Mesenchymal stem cell (in vitro differentiated cells and primary cell): ENCODE results near the gene EFEMP2.

Experiments
- DNase-seq: peaks from one replicate; pipeline ENCODE4 v3.0.0-alpha.2; 2013
- H2AFZ ChIP-seq: one replicate; pipeline ENCODE4 v1.6.1; 2013; ENCODE audit warnings: low read depth, mild to moderate bottlenecking, control low read depth, inconsistent platforms, low read length, moderate library complexity
- H2AK5ac ChIP-seq: 2 replicates; pipeline ENCODE4 v1.6.1; 2013; ENCODE audit warnings: low read length, moderate library complexity, mild to moderate bottlenecking, inconsistent platforms; ENCODE audit not compliant: severe bottlenecking
- H2BK120ac ChIP-seq: one replicate; pipeline ENCODE4 v1.6.1; 2013; ENCODE audit warnings: low read depth, mild to moderate bottlenecking, inconsistent platforms, low read length, moderate library complexity
- H2BK12ac ChIP-seq, 2 experiments: one replicate each; pipeline ENCODE4 v1.6.1; 2013; ENCODE audit warnings: inconsistent platforms in 2 of 2, low read length in 2 of 2, mild to moderate bottlenecking in 2 of 2, moderate library complexity in 2 of 2, control low read depth in 1 of 2
- H2BK15ac ChIP-seq: one replicate; pipeline ENCODE4 v1.6.1; 2013; ENCODE audit warnings: mild to moderate bottlenecking, low read depth, inconsistent platforms; ENCODE audit not compliant: poor library complexity, severe bottlenecking
- H2BK5ac ChIP-seq: 2 replicates; pipeline ENCODE4 v1.6.1; 2013; ENCODE audit warnings: low read depth, mild to moderate bottlenecking, low read length, control low read depth, inconsistent platforms; ENCODE audit not compliant: poor library complexity, severe bottlenecking
- H3K14ac ChIP-seq, 2 experiments: one replicate each; pipeline ENCODE4 v1.6.1; 2013; ENCODE audit warnings: inconsistent platforms in 2 of 2, low read length in 2 of 2, control low read depth in 1 of 2, mild to moderate bottlenecking in 1 of 2, moderate library complexity in 1 of 2
- H3K18ac ChIP-seq, 2 experiments: one replicate each; pipeline ENCODE4 v1.6.1; 2013; ENCODE audit warnings: inconsistent platforms in 2 of 2, low read length in 2 of 2, control low read depth in 1 of 2, low read depth in 1 of 2, mild to moderate bottlenecking in 1 of 2
- H3K23ac ChIP-seq, 2 experiments: one replicate each; pipeline ENCODE4 v1.6.1; 2013; ENCODE audit warnings: inconsistent platforms in 2 of 2, low read length in 2 of 2, mild to moderate bottlenecking in 2 of 2, moderate library complexity in 2 of 2, control low read depth in 1 of 2
- H3K27ac ChIP-seq: 2 replicates; pipeline ENCODE4 v1.5.1; 2013; ENCODE audit warnings: mild to moderate bottlenecking, moderate library complexity, low read length, control low read depth, inconsistent platforms; ENCODE audit not compliant: poor library complexity, severe bottlenecking
- H3K27me3 ChIP-seq, 2 experiments: 2 replicates each; pipeline versions ENCODE4 v1.6.1 to v1.7.0; 2013; ENCODE audit warnings: low read length in 2 of 2, mild to moderate bottlenecking in 2 of 2, moderate library complexity in 2 of 2, control low read depth in 1 of 2, inconsistent platforms in 1 of 2; ENCODE audit not compliant: control insufficient read depth in 1 of 2, insufficient read depth in 1 of 2
- H3K36me3 ChIP-seq, 2 experiments: 2 replicates each; pipeline versions ENCODE4 v1.6.1 to v1.7.0; 2013; ENCODE audit warnings: low read length in 2 of 2, control low read depth in 1 of 2, inconsistent platforms in 1 of 2, low read depth in 1 of 2, mild to moderate bottlenecking in 1 of 2; ENCODE audit not compliant: insufficient read depth in 2 of 2, control insufficient read depth in 1 of 2
- H3K4ac ChIP-seq, 2 experiments: one replicate each; pipeline ENCODE4 v1.6.1; 2013; ENCODE audit warnings: inconsistent platforms in 2 of 2, low read length in 2 of 2, mild to moderate bottlenecking in 2 of 2, moderate library complexity in 2 of 2, control low read depth in 1 of 2, low read depth in 1 of 2
- H3K4me1 ChIP-seq: 2 replicates; pipeline ENCODE4 v1.6.1; 2013; ENCODE audit warnings: low read depth, low read length, control low read depth; ENCODE audit not compliant: control insufficient read depth, insufficient read depth
- H3K4me2 ChIP-seq: 2 replicates; pipeline ENCODE4 v1.6.1; 2013; ENCODE audit warnings: low read length, mild to moderate bottlenecking, inconsistent platforms; ENCODE audit not compliant: poor library complexity, severe bottlenecking
- H3K4me3 ChIP-seq, 2 experiments: 2 replicates each; pipeline versions ENCODE4 v1.5.1 to v1.7.0; 2013; ENCODE audit warnings: low read length in 2 of 2, mild to moderate bottlenecking in 2 of 2, control low read depth in 1 of 2, low read depth in 1 of 2; ENCODE audit not compliant: insufficient read depth in 1 of 2
- H3K79me1 ChIP-seq: replicated peaks from 2 replicates; pipeline ENCODE4 v1.6.1; 2013; ENCODE audit warnings: mild to moderate bottlenecking, control low read depth, low read length, inconsistent platforms; ENCODE audit not compliant: poor library complexity, severe bottlenecking
- H3K9ac ChIP-seq: 2 replicates; pipeline ENCODE4 v1.7.0; 2013; ENCODE audit warnings: mild to moderate bottlenecking, low read length, moderate library complexity
- H3K9me3 ChIP-seq: 2 replicates; pipeline ENCODE4 v1.7.0; 2013; ENCODE audit warnings: mild to moderate bottlenecking, low read length; ENCODE audit not compliant: control insufficient read depth
- H4K8ac ChIP-seq: one replicate; pipeline ENCODE4 v1.6.1; 2013; ENCODE audit warnings: inconsistent platforms, mild to moderate bottlenecking, low read length, moderate library complexity
- H4K91ac ChIP-seq: one replicate; pipeline ENCODE4 v1.6.1; 2013; ENCODE audit warnings: mild to moderate bottlenecking, low read length, inconsistent platforms
- WGBS: methylation state at CpG from one replicate; pipeline ENCODE4 v1.1.7; 2013; ENCODE audit warnings: mixed read lengths; 5-methylcytosine and 5-hydroxymethylcytosine counted together

The EFEMP2 gene

DNA sequence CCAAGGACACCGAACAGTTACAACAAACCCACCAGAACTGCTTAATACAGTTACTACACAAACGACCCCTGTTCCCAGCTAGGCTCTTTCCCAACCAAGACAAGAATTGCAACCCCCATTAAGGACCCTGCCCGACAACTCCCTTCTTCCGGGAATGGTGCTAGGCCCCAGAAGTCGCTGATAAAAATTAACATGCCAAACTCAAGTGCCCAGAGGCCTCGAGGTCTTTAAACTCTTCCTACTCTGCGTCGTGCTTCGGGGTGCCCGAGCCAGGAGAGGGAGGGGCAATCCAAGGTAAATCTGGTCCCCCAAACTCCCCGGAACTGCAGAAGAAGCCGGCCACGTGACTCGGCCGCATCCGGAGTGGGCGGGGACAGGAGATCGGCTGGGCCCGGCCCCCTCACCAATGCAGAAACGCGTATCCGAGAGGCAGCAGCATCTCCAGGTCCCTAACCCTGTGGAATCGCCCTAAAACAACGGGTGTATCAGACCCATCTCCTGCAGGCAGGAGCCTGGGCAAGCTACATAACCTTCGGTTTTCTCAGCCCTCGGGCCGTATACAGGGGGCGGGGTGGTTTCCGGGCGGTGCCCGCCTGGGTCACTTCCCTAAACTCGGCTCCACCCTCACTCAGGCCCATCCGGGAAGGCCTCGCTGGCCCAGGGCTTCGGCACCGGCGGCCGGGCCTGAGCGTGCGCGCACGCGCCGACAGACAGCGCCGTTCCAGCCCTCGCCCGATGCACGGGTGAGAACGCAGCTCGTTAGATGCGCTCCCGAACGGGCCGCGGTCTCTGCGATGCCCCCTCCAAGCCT, 15.7 kb downstream of the EFEMP2 start:
- peak overlapping the region; percentile 64 for H3K4me2 ChIP-seq
- peak overlapping the region; percentile 79 to 99 for H3K4ac ChIP-seq
- peak overlapping the region; percentile 16 for H4K91ac ChIP-seq
- peak overlapping the region; percentile 97 to 98 for H3K18ac ChIP-seq
- H2AK5ac ChIP-seq: no peak overlapping the region
- no peak overlapping the region for H2BK120ac ChIP-seq
- H2BK12ac ChIP-seq: no peak overlapping the region
- H4K8ac ChIP-seq: peak overlapping the region; percentile 27
- peak overlapping the region in 1 of 2 experiments; percentile 98 for H3K14ac ChIP-seq
- WGBS: 4% methylated on average over 40 of the region's 57 CpGs
- no peak overlapping the region for H2BK15ac ChIP-seq
- H3K4me1 ChIP-seq: peaks cover 37% of the 10 kb centered on the region
- DNase-seq: peak; percentile 69
- H3K27me3 ChIP-seq: no peaks in the 10 kb centered on the region
- no peaks in the 10 kb centered on the region for H3K79me1 ChIP-seq
- H2AFZ ChIP-seq: peak overlapping the region; percentile 34
- peak overlapping the region; percentile 9 for H2BK5ac ChIP-seq
- H3K36me3 ChIP-seq: peaks cover 46 to 48% of the 10 kb centered on the region in 2 experiments
- peak overlapping the region; percentile 90 for H3K27ac ChIP-seq
- H3K4me3 ChIP-seq: peak overlapping the region; percentile 82 to 94
- H3K23ac ChIP-seq: peak overlapping the region in 1 of 2 experiments; percentile 90
- H3K9me3 ChIP-seq: no peaks in the 10 kb centered on the region
- peak overlapping the region; percentile 94 for H3K9ac ChIP-seq

DNA sequence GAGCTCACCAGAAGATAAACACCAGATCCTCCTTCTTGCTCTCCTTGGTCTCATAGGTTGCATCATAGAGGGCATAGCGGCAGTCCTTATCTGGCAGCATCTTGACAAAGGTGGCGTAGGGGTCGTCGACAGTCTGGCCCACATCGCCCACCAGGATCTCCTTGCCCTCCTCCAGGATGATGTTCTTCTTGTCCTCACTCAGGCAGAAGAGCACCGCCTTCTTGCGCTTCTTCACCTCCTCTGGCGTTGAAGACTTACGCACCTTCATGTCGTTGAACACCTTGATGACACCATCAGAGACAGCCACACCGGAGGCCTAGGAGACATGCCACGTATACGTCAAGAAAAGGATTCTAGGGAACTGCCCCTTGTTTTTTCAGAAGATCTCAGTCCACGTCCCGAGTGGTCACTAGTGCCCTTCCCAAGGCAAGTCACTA, 16.7 kb downstream of the EFEMP2 start:
- Histone ChIP-seq H3K36me3 (peaks cover 53 to 55% of the 10 kb centered on the region in 2 experiments), H2AK5ac (no peak overlapping the region), H3K18ac (no peak overlapping the region), H3K9ac (peak overlapping the region; percentile 94), H3K27ac (no peak overlapping the region), H2BK15ac (no peak overlapping the region), H2BK12ac (no peak overlapping the region), H2BK5ac (no peak overlapping the region), H3K9me3 (peaks cover 5% of the 10 kb centered on the region), H2BK120ac (no peak overlapping the region), H4K91ac (no peak overlapping the region), H3K23ac (no peak overlapping the region), H3K4ac (no peak overlapping the region), H4K8ac (no peak overlapping the region), H3K4me1 (peaks cover 31% of the 10 kb centered on the region), H3K14ac (no peak overlapping the region), H3K79me1 (peaks cover under 1% of the 10 kb centered on the region), H2AFZ (no peak overlapping the region), H3K4me2 (peak overlapping the region; percentile 64), H3K4me3 (peak overlapping the region in 1 of 2 experiments; percentile 94), H3K27me3 (no peaks in the 10 kb centered on the region)
- DNase-seq: no peak
- 95% methylated on average over 15 of the region's 15 CpGs for WGBS

DNA sequence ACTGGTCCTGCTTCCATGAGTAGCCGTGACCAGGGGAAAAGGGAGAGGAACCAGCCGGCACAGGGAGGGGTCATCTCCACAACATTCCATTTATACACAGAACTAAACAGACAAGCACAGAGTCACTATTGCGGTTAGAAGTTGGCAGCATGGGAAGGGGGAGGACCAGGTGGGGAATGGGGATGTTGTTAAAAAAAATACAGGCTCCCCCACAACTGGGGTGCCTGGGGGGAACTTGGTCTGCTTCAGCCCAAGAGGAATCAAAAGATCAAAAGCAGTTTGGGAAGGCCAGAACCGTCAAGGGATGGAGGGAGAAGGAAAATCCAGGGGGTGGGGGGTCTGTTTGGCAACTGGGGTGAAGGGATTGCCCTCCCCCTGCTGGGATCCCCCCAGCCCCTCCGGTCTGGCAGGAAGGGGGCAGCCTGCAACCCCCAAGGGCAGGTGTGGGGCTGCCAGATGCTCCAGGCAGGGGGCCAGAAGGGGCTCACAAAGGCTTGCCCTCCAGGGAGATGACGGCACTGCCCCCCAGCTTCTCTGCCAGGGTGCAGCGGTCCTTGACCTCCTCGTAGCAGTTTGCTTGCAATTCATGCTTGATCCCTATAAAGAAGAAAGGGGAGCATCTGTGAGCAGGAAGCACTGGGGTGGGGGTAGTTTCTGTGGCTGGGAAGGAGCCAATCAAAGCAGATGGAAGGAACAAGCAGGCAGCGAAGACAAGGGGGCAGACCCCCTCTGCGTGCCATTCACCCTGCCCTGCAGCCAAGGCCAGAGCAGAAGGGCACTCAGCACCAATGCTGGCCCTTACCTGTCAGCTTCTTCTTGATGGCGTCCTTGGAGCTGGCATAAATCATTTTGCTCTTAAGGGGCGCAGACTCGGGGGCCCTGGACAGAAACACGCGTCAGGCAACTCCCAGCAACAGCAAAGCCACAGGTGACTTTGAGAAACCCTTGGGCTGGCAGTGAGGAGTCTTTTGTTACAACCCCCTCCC, 17.5 kb downstream of the EFEMP2 start:
- Histone ChIP-seq H2BK12ac (no peak overlapping the region), H4K8ac (no peak overlapping the region), H3K79me1 (peaks cover 5% of the 10 kb centered on the region), H3K9ac (peak overlapping the region; percentile 94), H3K18ac (no peak overlapping the region), H2AFZ (no peak overlapping the region), H3K36me3 (peaks cover 57 to 61% of the 10 kb centered on the region in 2 experiments), H4K91ac (no peak overlapping the region), H3K27ac (no peak overlapping the region), H2AK5ac (no peak overlapping the region), H3K27me3 (no peaks in the 10 kb centered on the region), H2BK120ac (no peak overlapping the region), H2BK5ac (no peak overlapping the region), H3K4me2 (peak overlapping the region; percentile 8), H3K4me1 (peaks cover 31% of the 10 kb centered on the region), H3K14ac (no peak overlapping the region), H2BK15ac (no peak overlapping the region), H3K9me3 (peaks cover 5% of the 10 kb centered on the region), H3K4ac (no peak overlapping the region), H3K23ac (no peak overlapping the region), H3K4me3 (peak overlapping the region in 1 of 2 experiments; percentile 94)
- DNase-seq: no peak
- WGBS: 95% methylated on average over 13 of the region's 15 CpGs
